GM18907 (cell line): ENCODE data around the gene ZNF512B.
"Not testable (repeated sequence)": the region's sequence is repeated elsewhere in the genome, so short reads cannot be mapped to it uniquely, and the experiment has no call there.

Experiments
- ATAC-seq: cut with Tn5 transposase; IDR thresholded peaks from one replicate; pipeline ENCODE4 v1.9.1; 2021; ENCODE audit warnings: mild to moderate bottlenecking, moderate library complexity; ENCODE audit not compliant: unreplicated experiment

The ZNF512B gene

DNA sequence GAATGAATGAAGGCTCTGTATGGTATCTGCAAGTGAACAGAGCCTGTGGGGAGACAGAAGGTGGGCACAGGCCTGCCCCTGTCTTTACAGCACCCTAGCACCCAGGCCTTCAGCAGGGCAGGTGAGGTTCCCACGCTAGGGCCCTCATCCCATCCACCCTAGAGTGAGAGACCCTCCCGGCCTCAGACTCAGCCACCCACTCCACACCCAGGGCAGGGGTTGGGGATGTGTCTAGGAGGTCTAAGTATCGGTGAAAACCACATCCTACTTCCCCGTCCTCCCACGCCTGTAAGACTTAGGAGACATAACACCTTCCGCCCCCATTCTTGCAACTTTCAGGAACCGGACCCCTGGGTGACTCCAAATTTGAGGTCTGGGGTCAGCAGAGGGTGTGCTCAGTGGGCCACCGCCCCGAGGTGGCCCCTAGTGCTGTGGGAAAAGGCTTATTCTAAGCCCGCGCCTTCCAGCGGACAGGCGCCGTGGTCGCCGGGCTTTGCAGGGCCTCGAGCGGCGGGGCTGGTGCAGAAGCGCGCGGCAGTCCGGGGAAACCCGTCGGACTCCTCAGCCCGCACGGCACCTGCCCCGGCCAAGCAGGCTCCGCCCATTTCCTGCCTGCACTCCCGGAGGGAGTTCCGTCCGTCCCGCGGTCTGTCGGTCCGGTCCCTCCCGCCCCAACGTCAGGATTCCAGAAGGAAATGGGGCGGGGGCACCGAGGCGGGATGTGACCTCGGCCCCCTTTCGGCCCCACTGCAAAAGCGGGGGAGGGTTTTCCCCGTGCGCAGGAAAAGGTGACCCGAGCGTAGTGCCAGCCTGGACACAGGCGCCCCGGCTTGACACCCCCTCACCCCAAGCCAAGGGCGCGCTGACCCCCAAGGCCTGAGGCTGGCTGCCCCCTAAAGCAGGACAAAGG lies 8.8 kb upstream of the ZNF512B start:
- peak; percentile 37 for ATAC-seq

DNA sequence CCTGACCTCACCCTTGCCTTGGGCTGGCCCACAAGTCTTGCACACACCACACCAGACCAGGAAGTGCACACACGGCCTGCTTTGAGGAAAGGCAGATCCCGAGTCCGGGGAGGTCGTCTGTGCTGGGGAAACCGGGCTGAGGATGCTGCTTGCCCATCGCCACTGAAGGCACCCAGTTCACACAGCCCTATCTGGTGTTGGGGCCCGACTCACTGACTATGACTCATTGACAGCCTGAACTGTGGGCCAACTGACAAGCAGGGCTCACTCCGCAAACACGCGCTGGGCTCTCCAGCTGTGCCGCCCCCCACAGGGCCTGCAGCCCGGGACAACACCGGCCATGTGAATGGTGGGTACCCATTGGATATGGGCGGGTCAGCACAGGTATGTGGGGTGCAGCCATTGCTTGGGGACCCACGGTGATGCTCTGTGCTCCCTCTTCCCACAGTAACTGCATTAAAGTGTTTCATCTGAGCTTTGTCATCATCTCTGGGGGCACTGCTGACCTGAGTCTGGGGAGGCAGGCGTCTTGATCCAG lies 8.1 kb upstream of the ZNF512B start:
- ATAC-seq = no peak

DNA sequence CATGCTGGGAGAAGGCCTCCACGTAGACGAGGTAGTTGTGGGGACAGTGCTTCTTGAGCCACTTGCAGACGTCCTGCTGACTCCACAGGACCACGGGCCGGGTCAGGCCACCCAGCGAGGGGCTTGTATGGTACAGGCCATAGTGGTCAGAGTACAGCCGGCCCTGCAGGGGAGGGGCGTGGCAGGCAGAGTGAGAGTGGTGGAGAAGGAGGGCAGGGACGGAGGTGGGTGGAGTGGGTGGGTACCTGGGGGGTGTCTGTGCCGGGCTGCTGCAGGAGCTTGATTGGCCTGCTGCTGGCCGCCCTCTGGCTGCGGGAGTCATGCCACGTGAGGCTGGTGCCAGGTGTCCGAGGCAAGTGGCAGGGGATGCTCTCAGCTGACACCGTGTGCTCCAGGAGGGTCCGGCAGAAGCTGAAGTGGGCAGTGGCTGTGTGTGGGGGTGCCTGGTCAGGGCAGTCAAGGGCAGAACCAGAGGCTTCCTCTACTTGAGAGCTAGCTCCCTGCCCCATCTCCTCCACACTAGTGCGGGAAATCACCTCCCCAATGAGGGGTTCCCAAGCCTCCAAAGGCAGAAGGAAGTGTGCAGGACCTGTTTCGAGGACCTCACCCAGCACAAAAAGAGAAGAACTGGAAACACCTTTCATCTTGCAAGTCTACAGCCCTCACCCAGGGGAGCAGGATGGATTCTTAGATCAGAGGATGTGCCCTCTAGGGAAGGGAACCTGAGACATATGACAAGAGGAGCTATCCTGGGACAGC lies 7.4 kb upstream of the ZNF512B start:
- no peak for ATAC-seq

DNA sequence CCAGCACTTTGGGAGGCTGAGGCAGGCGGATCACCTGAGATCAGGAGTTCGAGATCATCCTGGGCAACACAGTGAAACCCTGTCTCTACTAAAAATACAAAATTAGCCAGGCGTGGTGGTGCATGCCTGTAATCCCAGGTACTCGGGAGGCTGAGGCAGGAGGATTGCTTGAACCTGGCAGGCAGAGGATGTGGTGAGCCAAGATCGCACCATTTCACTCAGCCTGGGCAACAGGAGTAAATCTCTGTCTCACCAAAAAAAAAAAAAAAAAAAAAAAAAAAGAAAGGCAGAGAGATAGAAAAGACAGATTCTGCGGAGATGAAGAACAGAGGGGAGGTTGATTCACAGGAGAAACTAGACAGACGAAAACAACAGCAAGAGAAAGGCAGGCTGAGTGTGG lies 6.8 kb upstream of the ZNF512B start:
- not testable (repeated sequence) for ATAC-seq

DNA sequence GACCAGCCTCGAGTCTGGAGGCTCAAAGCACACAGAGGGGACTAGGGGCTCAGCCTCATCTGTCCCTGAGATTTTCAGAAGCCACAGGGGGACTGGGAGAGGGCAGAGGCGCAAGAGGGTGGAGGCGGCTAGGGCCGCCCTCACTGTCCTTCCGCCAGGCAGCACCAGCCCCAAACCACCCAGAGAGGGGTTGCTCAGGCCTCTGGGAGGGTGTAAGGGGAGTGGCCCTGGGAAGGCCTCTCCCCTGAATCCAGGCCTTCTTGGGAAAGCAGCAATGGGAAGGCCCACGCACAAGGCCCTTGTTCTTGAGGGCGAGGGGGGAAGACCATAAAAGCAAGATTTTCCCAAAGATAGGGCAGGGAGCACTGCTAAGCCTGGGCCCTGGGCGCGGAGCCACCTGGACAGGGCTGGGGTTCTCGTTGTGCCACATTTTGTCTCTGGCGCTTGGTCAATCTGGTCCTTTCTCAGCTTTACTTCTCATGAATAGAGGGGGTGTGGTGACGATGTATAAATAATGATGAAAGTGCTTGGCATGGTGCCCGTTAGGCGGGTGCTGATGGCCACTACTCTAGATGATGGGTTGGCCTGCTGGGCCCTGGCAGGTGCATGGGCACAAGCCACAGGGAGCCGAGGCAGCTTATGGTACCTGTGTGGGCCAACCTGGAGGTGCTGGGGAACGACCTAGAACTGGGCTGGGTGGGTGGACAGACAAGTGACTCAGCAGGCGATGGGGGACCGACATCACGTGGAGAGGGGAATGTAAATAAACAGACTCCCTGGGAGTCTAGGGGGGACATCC lies 4.9 kb upstream of the ZNF512B start:
- no peak for ATAC-seq

DNA sequence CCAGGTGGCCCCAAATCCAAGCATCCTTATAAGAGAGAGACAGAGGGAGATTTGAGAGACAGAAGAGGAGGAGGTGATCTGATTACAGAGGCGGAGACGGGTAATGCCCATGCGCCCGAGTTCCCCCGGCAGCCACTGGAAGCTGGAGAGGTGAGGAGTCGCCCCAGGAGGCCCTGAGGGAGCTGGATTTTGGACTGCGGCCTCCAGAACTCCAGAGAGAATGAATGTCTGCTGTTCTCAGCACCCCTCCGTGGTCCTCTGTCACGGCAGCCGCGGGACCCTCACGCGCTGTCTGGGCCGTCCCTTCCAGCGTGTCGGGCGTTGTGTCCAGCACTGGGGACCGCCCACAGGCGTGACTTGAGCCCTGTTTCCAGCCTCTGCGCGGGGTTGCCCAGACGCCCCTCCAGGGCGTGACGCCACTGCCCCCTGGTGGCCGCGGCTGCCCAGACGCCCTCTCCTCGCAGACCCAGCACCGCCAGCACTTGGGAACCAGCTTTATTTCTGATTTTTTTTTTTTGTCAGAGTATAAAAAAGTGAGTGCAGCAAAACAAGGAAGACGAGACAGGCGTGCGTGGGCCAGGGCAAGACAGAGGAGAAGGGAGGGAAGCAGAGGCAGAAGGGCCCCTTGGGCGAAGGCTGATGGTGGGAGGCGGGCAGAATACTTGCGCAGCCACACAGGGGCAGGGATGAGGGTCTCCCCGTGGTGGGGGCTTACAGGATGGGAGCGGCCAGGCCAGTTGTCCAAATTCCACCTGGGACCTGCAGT lies 4.1 kb upstream of the ZNF512B start:
- ATAC-seq = peak; percentile 42

DNA sequence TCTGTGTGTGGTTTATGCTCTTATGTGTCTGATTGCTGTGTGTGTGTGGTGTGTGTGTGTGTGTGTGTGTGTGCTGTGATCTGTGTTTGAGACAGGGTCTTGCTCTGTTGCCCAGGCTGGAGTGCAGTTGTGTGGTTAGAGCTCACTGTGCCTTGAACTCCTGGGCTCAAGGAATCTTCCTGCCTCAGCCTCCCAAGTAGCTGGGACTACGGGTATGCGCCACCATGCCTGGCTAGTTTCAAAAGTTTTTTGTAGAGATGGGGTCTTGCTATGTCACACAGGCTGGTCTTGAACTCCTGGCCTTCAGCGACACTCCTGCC lies 3.4 kb upstream of the ZNF512B start:
- ATAC-seq = no peak

DNA sequence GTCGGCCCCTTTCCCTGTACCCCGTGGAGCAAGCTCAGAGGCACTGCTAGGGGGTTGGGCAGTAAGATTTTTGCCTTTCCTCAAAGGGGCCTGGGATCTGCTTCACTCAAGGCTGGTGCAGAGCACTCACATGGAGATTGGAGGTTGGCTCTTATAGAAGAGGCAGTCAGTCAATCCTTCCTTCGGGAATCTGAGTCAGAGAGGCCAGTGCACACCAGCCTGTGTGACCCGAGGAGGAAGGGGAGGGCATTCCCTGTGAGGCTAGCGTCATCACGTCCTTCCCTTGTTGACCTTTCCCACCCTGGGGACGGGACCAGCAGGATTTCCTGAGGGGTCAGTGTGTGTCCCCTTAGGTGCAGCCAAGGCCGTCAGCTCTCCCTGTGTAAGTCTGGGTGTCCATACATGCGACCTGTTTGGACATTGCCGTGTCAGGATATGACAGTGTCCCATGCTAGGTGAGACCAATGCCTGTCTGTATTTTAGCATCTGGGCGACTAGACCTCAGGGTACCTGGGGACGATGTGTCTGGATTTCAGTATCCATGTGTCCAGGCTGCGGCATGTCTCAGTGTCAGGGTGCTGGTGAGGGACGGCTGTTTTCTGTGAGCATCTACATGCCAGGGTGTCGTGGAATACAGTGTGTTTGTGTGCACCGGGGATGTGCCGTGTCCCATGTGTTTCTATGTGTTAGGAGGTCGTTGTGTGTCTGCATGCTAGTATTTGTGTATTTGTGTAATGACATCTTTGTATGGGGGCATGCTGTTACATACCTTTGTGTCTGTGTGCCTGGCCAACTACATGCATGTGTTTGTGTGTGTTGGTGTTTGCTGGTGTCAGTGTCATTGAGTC lies 2.8 kb upstream of the ZNF512B start:
- no peak for ATAC-seq

DNA sequence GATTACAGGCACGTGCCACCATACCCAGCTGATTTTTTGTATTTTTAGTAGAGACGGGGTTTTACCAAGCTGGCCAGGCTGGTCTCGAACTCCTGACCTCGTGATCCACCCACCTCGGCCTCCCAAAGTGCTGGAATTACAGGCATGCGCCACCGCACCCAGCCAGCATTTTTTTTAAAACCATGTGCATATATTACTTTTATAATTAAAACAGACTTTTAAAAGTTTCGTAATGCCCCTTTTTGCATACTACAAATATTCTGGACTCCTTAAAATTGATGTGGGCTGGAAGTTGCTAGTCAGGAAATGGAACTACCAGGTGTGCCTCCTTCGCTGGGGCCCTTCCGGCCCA lies 2.2 kb upstream of the ZNF512B start:
- ATAC-seq = not testable (repeated sequence)

DNA sequence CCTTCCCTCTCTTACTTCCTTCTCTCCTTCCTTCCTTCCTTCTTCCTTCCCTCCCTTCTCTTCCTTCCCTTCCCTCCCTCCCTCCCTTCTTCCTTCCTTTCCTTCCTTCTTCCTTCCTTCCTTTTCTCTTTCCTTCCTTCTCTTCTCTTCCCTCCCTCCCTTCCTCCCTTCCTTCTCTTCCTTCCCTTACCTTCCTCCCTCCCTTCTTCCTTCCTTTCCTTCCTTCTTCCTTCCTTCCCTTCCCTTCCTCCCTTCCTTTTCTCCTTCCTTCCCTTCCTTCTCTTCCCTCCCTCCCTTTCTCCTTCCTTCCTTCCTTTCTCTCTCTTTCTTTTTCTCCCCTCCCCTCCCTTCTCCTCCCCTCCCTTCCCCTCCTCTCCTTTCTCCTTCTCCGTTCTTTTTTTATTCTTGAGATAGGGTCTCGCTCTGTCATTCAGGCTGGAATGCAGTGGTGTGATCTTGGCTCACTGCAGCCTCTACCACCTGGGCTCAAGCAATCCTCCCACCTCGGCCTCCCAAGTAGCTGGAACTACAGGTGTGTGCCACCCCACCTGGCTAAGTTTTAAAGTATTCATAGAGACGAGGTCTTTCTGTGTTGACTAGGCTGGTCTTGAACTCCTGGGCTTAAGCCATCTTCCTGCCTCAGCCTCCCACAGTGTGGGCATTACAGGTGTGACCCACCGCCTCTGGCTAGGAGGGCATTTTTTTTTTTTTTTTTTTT lies 1.1 kb upstream of the ZNF512B start:
- ATAC-seq = no peak

DNA sequence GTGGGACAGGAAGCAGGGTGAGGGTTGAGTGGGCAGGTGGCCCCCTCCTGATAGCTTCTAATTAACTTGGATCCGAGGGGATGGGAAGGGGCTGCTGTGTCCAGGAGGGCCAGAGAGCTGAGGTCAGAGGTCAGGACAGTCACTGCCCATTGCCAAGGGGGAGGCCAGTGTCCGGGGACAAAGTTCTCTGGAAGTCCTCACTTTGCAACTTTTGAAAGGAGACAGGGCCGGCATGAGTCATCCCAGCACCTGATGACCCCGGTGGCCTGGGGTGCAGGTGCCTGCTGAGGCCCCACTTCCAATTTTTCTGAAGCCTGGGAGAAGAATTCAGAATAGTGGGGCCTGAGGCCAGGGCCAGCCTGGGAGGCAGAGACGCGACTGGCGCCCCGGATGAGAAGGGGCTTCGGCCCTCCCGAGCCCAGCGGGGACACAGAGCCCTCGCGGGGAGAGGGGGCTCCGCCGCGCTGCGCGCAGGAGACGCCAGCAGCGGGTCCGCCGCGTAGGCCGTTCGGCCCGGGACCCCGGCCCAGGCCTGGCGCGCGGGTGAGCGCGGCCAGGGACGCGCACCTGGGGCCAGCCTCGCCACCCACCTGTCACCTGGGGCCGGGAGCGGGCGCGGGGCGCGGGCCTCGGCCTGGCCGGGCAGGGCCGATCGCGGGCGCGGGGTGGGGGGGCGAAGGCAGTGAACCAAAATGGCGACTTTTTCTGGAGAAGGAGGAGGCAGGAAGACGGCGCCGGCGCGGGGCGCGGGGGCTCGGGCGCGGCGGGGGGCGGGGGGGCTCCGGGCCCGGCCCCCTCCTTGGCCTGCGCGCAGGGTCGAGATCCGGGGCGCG lies 586 bp downstream of the ZNF512B start:
- ATAC-seq = no peak

DNA sequence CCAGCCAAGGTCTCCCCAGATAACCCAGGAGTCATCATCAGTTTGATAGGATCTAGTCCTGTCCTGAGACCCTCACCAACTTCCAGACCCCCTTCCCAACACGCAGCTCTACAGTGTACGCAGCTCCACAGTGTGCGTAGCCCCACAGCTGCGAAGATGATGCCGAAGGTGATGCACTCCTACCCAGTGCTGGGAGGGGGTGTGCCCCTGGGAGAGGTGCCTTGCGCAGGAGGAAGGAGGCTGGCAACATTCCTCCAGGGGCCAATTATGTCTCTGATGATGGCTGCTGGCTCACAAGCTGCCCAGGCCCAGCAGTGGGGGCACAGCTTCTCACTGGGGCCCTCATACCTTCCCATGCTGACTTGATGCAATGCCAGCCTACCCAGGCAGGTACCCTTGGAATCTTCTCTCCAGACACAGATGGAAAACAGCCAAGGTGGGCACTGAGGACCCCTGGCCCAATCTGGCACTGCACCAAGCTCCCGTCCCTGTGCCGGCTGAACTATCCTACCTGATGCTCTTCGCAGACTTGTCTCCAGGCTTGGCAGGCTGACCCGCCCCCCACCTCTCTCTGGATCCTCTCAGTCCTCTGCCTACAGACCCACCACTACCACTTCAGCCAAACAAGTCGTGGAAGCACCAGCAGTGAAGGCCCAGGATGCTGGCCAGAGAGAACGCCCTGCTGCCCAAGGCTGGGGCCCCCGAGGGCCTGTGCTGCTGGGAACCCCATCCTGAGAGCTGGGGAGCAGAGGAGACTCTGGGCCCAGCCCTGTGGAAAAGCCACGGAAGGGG lies 1.4 kb downstream of the ZNF512B start:
- ATAC-seq = no peak

DNA sequence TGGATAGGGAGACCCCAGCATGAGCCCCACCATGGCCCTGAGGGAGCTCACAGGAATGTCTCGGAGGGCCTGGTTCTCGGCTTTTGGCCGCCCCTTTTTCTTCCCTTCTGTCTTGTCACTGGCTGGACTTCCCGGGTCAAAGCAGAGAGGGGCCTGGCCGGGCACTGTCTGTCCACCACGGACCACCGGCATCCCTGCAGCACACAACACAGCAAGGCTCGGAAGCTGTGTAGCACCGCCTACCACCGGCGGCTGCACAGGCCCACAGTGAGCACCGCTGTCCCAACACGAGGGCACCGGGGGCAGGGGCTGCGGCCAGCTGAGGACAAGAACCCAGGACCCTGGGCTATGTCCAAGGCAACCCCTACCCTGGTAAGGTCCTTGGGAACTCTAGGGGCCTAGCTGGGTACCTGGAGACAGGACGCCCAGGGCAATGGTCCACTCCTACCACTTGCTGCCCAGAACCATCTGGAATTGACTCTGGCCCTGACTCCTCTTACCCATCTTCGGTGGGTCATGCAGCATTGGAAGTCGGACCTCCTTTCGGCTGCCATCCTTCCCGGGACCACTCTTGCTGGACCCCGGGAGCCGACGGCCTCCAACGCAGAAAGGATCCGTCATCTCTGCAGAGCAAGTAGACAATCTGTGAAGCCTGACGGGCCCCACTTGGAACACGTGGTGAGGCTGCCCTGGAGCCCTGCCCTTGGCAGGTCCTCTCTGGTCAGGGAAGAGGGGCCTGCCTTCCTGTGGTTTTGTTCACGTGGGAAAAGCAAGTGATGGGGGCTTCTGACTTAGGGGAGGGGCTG lies 2.2 kb downstream of the ZNF512B start:
- no peak for ATAC-seq

DNA sequence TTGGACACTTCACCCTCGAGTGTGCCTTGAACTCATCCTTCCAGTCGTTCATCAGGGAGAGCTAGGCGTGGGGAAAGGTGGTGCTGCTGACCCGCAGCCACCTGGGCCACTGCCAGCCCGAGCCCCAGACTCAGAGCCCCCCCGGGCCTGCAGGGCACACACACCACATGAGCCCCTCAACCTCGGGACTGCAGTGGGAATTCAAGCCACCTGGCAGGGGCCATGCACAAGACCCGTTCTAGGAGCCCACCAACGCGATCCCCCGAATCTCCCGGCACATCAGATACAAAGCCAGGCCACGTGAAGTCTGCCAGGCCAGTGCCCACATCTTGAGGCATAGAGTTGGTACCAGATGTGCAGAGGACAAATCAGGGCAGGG lies 2.8 kb downstream of the ZNF512B start:
- no peak for ATAC-seq

DNA sequence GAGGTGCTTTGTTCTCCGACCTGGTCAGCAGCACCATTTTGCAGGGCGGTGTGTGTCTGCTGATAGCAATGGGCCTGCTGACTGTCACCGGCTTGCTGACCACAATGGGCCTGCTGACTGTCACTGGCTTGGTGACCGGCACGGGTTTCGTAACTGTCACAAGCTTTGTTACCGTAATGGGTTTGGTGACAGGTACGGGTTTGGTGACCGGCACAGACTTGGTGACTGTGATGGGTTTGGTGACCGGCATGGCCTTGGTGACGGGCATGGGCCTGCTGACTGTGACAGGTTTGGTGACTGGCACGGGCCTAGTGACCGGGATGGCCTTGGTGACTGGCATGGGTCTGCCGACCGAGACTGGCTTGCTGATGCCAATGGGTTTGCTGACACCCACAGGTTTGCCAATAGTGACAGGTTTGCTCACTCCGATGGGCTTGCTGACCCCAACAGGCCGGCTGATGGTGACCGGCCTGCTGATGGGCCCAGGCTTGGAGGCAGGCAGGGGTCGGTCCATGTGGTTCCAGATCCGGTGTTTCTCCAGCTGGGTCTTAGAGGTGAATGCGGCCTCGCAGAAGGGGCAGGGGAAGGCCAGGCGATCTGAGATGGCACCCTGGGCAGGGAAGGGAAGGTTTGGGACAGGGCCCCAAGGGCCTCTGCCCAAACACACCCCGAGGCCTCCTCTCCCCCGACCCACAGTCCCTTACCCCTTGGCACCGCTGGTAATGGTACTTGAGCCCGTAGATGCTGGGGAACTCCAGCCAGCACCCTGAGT lies 3.4 kb downstream of the ZNF512B start:
- no peak for ATAC-seq

DNA sequence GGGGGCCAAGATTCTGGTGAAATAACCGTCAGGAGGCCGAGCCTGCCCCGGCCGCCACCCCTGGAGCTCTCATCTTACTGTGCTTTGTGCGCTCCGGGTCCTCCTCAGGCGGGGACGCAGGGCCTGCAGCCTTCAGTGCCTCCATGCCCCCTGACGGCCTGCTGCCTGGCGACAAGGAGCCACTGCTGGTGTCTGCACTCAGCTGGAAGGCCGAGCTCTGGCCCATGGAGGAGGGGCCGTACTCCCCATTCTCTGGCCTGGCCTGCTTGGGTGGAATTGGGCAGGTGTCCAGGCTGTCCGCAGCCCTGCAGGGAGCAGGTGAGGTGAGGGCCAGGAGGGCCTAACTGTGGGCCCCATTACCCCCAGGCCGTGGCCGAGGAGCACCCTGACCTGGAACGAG lies 5.3 kb downstream of the ZNF512B start:
- ATAC-seq = no peak
